Thoracic aorta (tissue), 2 donors: Measurements from ENCODE around the gene MT1H. TPM values are rescaled to one million over a fixed set of nuclear protein-coding genes. Genes with fewer than 3 reads are reported as not detected.
"Not testable (repeated sequence)": the region's sequence is repeated elsewhere in the genome, so short reads cannot be mapped to it uniquely, and the experiment has no call there.

Source experiments
- ATAC-seq: fragments of 150-250 bp; one replicate; pipeline ENCODE4 v1.8.0; 2017; ENCODE audit warnings: low read depth; ENCODE audit not compliant: insufficient number of reproducible peaks, low FRiP score
- DNase-seq: peaks from one replicate; pipeline ENCODE4 v3.0.0-alpha.2; 2020; ENCODE audit warnings: low spot score
- H3K27ac ChIP-seq, 2 donors: fragments of 200-600 bp; sonication (generic); 1 replicate in 1 of 2; 2 replicates in 1 of 2; pipeline ENCODE4 v1.5.1; 2016; ENCODE audit warnings: mild to moderate bottlenecking in 2 of 2, moderate library complexity in 2 of 2
- H3K27me3 ChIP-seq: fragments of 200-600 bp; sonication (generic); replicated peaks from 2 replicates; pipeline ENCODE4 v1.6.0; 2016; ENCODE audit warnings: mild to moderate bottlenecking; ENCODE audit not compliant: insufficient read depth
- H3K36me3 ChIP-seq: fragments of 200-600 bp; sonication (generic); one replicate; pipeline ENCODE4 v1.5.1; 2016
- H3K4me1 ChIP-seq, 2 donors: fragments of 200-600 bp; sonication (generic); 1 replicate in 1 of 2; 2 replicates in 1 of 2; pipeline versions ENCODE4 v1.5.1 to v1.6.0; 2016; ENCODE audit warnings: low read depth in 2 of 2, mild to moderate bottlenecking in 1 of 2; ENCODE audit not compliant: control insufficient read depth in 1 of 2
- H3K4me3 ChIP-seq: fragments of 200-600 bp; sonication (generic); 2 replicates; pipeline ENCODE4 v1.5.1; 2016; ENCODE audit warnings: mild to moderate bottlenecking
- H3K9me3 ChIP-seq: fragments of 200-600 bp; sonication (generic); 2 replicates; pipeline ENCODE4 v1.5.1; 2016
- total RNA-seq, 2 donors: library from RNA; depleted of rRNA; stranded (reverse); fragments of >200 nt; gene quantifications; one replicate each; pipeline versions ENCODE4 v1.1.0 to v1.2.3, GENCODE V29; 2016
- TF ChIP-seq, protein P1 (sequence below): fragments of 200-600 bp; sonication (generic); IDR thresholded peaks from one replicate; pipeline ENCODE4 v1.5.1; 2019; ENCODE audit warnings: antibody characterized with exemption

MT1H gene
- total RNA-seq, 2 donors from 2014 or later: not detected

DNA sequence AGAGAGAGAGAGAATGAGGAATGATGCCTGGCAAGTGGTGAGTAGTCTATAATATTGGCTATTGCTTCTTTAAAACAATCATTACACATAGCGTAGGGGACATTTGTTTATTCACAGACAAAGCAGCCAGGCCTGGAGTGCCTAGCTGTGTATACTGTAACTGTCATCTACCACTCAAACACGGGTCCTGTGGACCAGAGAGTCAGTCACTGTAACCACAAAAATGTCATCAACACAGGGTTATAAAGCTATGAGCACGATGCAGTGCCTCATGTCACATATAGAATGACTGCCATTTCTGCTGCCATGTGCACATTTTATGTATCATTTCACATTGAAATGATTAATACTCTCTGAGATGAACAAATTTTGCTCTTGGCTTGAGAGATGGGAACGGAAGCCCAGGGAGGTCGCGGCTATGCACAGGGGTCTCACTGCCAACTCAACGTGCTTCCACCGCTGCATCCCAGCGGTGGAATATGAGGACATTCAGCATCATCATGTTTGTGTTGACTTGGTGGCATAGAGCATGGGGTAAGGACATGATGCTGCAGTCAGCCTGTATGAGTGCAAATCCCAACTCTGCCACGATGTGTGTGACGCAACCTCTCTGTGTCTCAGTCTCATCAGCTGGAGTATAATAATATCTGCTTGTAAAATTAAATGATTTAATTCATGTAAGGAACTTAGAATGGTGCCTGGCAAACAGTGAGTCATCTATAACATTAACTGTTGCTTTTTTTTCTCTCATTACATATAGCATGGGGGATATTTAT, 3.3 kb downstream of the MT1H start:
- Histone ChIP-seq H3K27me3 (peaks cover 22% of the 10 kb centered on the region), H3K36me3 (no peaks in the 10 kb centered on the region), H3K4me3 (no peak overlapping the region), H3K4me1 (peaks cover 5 to 21% of the 10 kb centered on the region in 2 donors), H3K9me3 (no peaks in the 10 kb centered on the region), H3K27ac (no peak overlapping the region)
- ATAC-seq (no peak), DNase-seq (no peak)
- TF ChIP-seq, protein P1, sequence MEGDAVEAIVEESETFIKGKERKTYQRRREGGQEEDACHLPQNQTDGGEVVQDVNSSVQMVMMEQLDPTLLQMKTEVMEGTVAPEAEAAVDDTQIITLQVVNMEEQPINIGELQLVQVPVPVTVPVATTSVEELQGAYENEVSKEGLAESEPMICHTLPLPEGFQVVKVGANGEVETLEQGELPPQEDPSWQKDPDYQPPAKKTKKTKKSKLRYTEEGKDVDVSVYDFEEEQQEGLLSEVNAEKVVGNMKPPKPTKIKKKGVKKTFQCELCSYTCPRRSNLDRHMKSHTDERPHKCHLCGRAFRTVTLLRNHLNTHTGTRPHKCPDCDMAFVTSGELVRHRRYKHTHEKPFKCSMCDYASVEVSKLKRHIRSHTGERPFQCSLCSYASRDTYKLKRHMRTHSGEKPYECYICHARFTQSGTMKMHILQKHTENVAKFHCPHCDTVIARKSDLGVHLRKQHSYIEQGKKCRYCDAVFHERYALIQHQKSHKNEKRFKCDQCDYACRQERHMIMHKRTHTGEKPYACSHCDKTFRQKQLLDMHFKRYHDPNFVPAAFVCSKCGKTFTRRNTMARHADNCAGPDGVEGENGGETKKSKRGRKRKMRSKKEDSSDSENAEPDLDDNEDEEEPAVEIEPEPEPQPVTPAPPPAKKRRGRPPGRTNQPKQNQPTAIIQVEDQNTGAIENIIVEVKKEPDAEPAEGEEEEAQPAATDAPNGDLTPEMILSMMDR: no peak

DNA sequence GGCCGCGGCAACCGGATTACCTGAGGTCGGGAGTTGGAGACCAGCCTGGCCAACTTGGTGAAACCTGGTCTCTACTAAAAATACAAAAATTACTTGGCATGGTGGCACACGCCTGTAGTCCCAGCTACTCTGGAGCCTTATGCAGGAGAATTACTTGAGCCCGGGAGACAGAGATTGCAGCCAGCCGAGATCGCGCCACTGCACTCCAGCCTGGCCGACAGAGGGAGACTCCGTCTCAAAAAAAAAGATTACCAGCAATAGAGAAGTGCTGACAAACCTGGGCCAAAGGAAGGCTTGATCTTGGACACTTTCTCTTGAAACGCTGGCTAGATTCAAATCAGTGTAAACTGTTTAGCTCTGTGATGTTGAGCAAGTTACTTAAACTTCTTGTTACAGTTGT, 4.3 kb downstream of the MT1H start:
- Histone ChIP-seq H3K4me1 (peaks cover 4 to 17% of the 10 kb centered on the region in 2 donors), H3K9me3 (no peaks in the 10 kb centered on the region), H3K36me3 (no peaks in the 10 kb centered on the region), H3K27me3 (peaks cover 16% of the 10 kb centered on the region), H3K4me3 (no peak overlapping the region), H3K27ac (no peak overlapping the region)
- ATAC-seq (no peak), DNase-seq (no peak)
- TF ChIP-seq, protein P1: peak; percentile 61

DNA sequence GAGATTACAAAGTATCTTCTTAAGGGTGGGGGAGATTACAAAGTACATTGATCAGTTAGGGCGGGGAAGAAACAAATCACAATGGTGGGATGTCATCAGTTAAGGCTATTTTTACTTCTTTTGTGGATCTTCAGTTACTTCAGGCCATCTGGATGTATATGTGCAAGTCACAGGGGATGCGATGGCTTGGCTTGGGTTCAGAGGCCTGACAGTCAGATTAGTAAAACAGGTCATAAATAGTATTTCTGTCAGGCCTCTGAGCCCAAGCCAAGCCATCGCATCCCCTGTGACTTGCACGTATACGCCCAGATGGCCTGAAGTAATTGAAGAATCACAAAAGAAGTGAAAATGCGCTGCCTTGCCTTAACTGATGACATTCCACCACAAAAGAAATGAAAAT, 5.0 kb downstream of the MT1H start:
- not testable (repeated sequence) for H3K36me3 ChIP-seq, H3K4me3 ChIP-seq, ATAC-seq, H3K9me3 ChIP-seq, DNase-seq, H3K27ac ChIP-seq
- Histone ChIP-seq H3K4me1 (peaks cover 4 to 12% of the 10 kb centered on the region in 2 donors), H3K27me3 (peaks cover 15% of the 10 kb centered on the region)

DNA sequence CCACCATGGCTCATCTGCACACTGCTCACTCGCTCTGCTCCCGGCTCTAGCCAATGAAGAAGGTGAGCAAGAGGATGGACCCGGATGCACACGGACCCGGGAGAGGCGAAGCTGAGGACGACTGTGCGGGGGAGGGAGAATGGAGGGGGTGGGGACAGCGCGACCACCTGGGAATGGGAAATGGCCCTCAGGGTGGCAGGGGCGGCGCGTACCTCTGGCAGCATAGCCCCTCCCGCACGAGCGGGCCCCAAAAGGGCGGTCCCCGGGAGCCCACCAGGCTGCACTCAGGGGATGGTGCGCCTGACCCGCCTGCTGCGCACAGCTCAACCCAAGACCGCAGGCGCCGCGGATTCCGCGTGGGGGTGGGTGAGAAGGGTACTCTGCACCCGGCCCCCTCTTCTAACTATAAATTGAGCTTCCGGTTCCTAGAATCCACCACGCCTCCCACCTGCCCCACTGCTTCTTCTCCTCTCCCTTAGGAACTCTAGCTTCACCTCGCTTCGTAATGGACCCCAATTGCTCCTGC, 6.1 kb downstream of the MT1H start:
- Histone ChIP-seq H3K4me3 (peak overlapping the region; percentile 59), H3K4me1 (peaks cover 4 to 8% of the 10 kb centered on the region in 2 donors), H3K27me3 (peaks cover 9% of the 10 kb centered on the region), H3K9me3 (no peaks in the 10 kb centered on the region), H3K36me3 (no peaks in the 10 kb centered on the region), H3K27ac (no peak overlapping the region)
- ATAC-seq (no peak), DNase-seq (no peak)
- TF ChIP-seq, protein P1: no peak

DNA sequence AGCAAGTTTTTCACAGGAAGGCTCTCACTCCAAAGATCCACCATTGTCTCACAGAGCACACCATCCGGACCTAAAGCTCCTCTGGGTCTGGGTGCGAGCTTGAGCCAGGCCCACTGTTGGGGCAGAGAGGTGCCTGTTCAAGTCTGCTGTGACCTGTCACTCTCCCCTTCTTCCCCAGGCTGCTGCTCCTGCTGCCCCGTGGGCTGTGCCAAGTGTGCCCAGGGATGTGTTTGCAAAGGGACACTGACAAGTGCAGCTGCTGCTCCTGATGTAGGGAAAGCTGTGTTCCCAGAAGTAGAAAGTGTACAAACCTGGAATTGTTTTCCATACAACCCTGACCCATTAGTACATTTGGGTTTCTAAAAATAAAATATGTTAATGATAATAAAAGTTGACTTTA, 7.9 kb downstream of the MT1H start:
- no peak for ATAC-seq
- no peak overlapping the region for H3K27ac ChIP-seq
- peaks cover 6 to 16% of the 10 kb centered on the region in 2 donors for H3K4me1 ChIP-seq
- no peaks in the 10 kb centered on the region for H3K9me3 ChIP-seq
- no peak for DNase-seq
- peaks cover 9% of the 10 kb centered on the region for H3K27me3 ChIP-seq
- no peak overlapping the region for H3K4me3 ChIP-seq
- TF ChIP-seq, protein P1: no peak
- H3K36me3 ChIP-seq: no peaks in the 10 kb centered on the region
